Stomach (tissue), 4 donors: ENCODE data around the gene LDB2.

Source experiments
- CTCF ChIP-seq, 7 experiments: fragments of 450-650 bp in 4 of 7; fragments of 200-600 bp in 3 of 7; sonication (generic) in 3 of 7; IDR thresholded peaks; one replicate each; pipeline ENCODE4 v1.5.1; 2016 to 2019; ENCODE audit warnings: antibody characterized with exemption in 7 of 7, control low read depth in 2 of 7, mild to moderate bottlenecking in 1 of 7
- EP300 ChIP-seq: sonication (generic); formaldehyde crosslinking; IDR thresholded peaks from one replicate; pipeline ENCODE4 v1.6.1; 2017; ENCODE audit warnings: antibody characterized with exemption
- POLR2A ChIP-seq, 4 donors: fragments of 450-650 bp; IDR thresholded peaks; one replicate each; pipeline ENCODE4 v1.6.1; 2016; ENCODE audit warnings: antibody characterized with exemption in 4 of 4, control low read depth in 2 of 4, mild to moderate bottlenecking in 1 of 4, moderate library complexity in 1 of 4
- POLR2AphosphoS5 ChIP-seq, 3 donors: sonication (generic); formaldehyde crosslinking; IDR thresholded peaks; one replicate each; pipeline ENCODE4 v1.6.1; 2016; ENCODE audit warnings: antibody characterized with exemption in 3 of 3

- no peak for TF ChIP-seq CTCF (IDR thresholded peaks at IDR 0.05)
- TF ChIP-seq POLR2A (IDR thresholded peaks at IDR 0.05): no peak
- TF ChIP-seq POLR2AphosphoS5 (IDR thresholded peaks at IDR 0.05): no peak
- no peak for TF ChIP-seq EP300
These were observed 40.1 kb downstream of the LDB2 start for GRCh38 chr4:16858275-16858752.
